ENCODE measurements around the gene P2RX2. TPM values are rescaled to one million over a fixed set of nuclear protein-coding genes. Genes with fewer than 3 reads are reported as not detected.

The P2RX2 gene
- total and polyA plus RNA-seq, 8 donors, result 0.08 to 12.0 (median 0.37) TPM; not detected in 3

- no peak for TF ChIP-seq CTCF (IDR thresholded peaks at IDR 0.05)
- H3K27me3 ChIP-seq, result no peaks in the 10 kb centered on the region
- ATAC-seq, result no peak
- no peak overlapping the region for H3K27ac ChIP-seq
- FAIRE-seq, result no peak
- DNase-seq, result peak in 1 of 6 donors; percentile 74
- H3K36me3 ChIP-seq, result peaks cover 2 to 4% (median 3%) of the 10 kb centered on the region in 3 donors
- H3K4me3 ChIP-seq, result no peak overlapping the region
- no peaks in the 10 kb centered on the region for H3K4me1 ChIP-seq
- intact Hi-C loops (cut with DNase I), result no loop called here
- no peaks in the 10 kb centered on the region for H3K9me3 ChIP-seq
- 90 to 94% methylated on average over 15 to 20 of the region's 20 CpGs for WGBS, 2 donors
These were observed 47.0 kb upstream of the P2RX2 start for GRCh38 chr12:132571598-132571997.

GRCh38 chr12:132572106-132572505 is 46.5 kb upstream of the P2RX2 start:
- no peaks in the 10 kb centered on the region for H3K9me3 ChIP-seq
- FAIRE-seq, result no peak
- H3K4me1 ChIP-seq, result no peaks in the 10 kb centered on the region
- no peak overlapping the region for H3K4me3 ChIP-seq
- TF ChIP-seq CTCF (IDR thresholded peaks at IDR 0.05), result no peak
- intact Hi-C loops (cut with DNase I), result no loop called here
- H3K36me3 ChIP-seq, result peaks cover 2 to 8% (median 4%) of the 10 kb centered on the region in 3 donors
- H3K27me3 ChIP-seq, result no peaks in the 10 kb centered on the region
- ATAC-seq, result no peak
- WGBS, 2 donors, result 92 to 93% methylated on average over 21 to 26 of the region's 26 CpGs
- peak in 1 of 6 donors; percentile 74 for DNase-seq
- H3K27ac ChIP-seq, result no peak overlapping the region

DNA sequence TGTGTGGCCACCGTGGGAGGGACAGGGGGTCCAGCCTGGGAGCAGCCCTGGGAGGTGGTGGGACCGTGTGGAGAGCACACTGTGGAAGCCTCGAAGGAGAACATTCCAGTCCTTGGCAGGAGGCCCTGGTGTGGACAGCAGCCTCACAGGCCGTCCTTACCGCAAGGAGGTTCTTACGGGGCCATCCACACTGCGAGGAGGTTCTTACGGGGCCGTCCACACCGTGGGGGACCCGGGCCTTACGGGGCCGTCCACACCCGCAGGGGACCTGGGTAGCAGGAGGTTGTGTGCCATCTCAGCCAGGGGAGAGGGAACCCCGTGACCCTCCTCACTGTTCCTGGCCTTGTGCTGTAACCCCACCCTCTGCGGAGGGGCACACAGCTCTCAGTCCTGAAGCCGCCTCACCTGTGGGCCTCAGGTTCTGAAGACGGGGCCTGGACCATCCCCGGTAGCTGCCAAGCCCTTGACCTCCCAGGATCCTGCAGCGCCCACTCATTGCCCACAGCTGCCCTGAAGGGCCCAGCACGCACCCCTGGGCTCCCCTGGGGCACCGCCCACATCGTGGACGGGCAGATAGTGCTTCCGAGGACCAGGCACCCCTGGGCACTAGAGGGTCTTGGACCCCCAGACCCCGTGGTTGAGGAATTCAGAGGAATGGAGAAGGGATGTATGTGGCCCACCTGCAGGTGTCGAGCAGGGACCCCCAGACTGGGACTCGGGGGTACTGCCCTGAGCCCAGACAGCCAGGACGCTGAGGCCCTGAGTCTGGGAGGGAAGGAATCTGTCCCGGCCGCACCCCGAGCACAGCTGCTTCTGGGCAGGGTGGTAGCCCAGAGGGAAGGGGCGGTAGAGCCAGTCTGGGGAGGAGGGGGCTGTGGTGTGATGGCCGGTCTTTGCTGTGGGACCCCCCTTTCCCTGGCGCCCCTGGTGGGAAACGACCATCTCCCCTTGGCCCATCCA is 45.5 kb upstream of the P2RX2 start:
- TF ChIP-seq CTCF (IDR thresholded peaks at IDR 0.05), result no peak
- Histone ChIP-seq H3K4me1 (no peaks in the 10 kb centered on the region), H3K27me3 (no peaks in the 10 kb centered on the region), H3K9me3 (no peaks in the 10 kb centered on the region), H3K27ac (no peak overlapping the region), H3K4me3 (no peak overlapping the region), H3K36me3 (peaks cover 2 to 9% (median 4%) of the 10 kb centered on the region in 3 donors)
- intact Hi-C loops (cut with DNase I), result no loop called here
- FAIRE-seq (no peak), DNase-seq (peak in 1 of 6 donors; percentile 72), ATAC-seq (no peak)
- 94% methylated on average over 36 of the region's 36 CpGs for WGBS, 2 donors

DNA sequence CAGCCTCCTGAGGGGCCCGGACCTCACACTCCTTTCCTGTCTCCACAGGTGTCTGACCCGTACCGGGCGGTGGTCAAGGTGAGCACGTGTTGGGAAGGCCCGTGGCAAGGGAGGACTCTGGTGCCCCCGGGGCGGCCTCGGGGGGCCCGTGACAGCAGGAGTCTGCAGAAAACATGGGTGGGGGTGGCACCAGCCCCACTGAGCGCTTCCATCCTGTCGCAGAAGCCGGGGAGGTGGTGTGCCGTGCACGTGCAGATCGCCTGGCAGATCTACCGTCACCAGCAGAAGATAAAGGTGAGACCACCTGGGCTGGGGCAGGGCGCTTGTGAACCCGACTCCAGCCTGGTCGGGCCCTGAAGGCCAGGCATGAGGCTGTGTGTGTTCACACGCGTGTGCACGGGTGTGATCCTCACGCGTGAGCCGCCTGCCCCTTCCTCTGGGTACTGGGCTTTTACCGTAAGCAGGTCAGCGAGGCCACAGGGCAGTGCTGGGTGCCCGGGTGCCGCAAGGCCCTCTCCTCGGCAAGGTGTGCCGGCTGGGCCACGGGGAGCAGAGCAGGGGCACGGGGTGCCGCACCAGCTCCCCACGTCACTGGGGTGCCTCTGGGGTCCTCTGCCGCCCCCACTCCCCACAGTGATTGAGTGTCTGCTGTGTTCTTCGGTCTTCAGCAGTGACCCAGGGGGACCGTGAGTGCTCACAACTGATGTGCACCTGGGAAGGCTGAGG is 44.1 kb upstream of the P2RX2 start:
- ATAC-seq (no peak), FAIRE-seq (no peak), DNase-seq (peak in 1 of 6 donors; percentile 70)
- Histone ChIP-seq H3K9me3 (no peaks in the 10 kb centered on the region), H3K36me3 (peaks cover 2 to 11% (median 4%) of the 10 kb centered on the region in 3 donors), H3K4me3 (no peak overlapping the region), H3K27me3 (no peaks in the 10 kb centered on the region), H3K27ac (no peak overlapping the region), H3K4me1 (no peaks in the 10 kb centered on the region)
- TF ChIP-seq CTCF (IDR thresholded peaks at IDR 0.05), result no peak
- 96 to 97% methylated on average over 39 of the region's 39 CpGs for WGBS, 2 donors
- intact Hi-C loops (cut with DNase I), result no loop called here
